Mucosa of stomach (tissue), 1 donor: Measurements from ENCODE around the gene CD63.

Experiments used
- H3K27me3 ChIP-seq: one replicate; pipeline ENCODE4 v1.7.0; 2013; ENCODE audit warnings: mild to moderate bottlenecking, low read length; ENCODE audit not compliant: control insufficient read depth, insufficient read depth
- H3K36me3 ChIP-seq: one replicate; pipeline ENCODE4 v1.7.0; 2013; ENCODE audit warnings: low read length; ENCODE audit not compliant: control insufficient read depth, insufficient read depth
- H3K4me1 ChIP-seq: one replicate; pipeline ENCODE4 v1.7.0; 2013; ENCODE audit warnings: mild to moderate bottlenecking, low read length; ENCODE audit not compliant: control insufficient read depth, insufficient read depth
- H3K4me3 ChIP-seq: one replicate; pipeline ENCODE4 v1.7.0; 2013; ENCODE audit warnings: low read length
- H3K9ac ChIP-seq: one replicate; pipeline ENCODE4 v1.7.0; 2013; ENCODE audit warnings: mild to moderate bottlenecking, low read length, moderate library complexity
- H3K9me3 ChIP-seq: one replicate; pipeline ENCODE4 v1.7.0; 2013; ENCODE audit warnings: mild to moderate bottlenecking, low read length, moderate library complexity; ENCODE audit not compliant: control insufficient read depth
- donor health status: Pancreatic carcinoma.

The CD63 gene

DNA sequence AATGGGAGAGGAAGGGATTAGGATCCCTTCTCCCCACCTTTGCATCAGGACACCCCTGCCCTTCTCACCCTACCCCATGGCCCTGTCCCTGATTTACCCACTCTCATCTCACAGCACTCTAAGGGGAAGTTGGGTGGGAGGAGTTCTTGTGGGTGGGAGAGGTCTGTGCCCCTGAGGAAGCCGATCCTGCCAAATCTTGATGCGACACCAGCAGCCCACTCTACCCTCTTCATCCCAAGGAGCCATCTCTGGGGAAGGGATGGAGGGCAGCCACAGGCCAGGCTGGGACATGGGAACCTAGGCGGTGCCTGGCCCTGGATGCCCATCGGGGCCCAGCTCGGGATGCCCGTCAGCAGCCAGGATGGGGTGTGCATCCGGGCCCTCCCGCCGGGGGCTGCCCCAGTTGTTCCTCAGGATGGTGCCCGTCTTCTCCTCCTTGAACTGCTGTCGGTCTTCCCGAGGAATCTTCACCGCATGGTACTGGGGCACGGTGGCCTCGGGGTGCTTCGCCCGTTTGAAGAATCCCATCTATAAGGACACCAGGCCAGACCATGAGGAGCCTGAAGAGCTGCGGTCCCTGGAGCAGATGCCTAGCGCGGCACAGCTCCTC lies 43.9 kb downstream of the CD63 start:
- Histone ChIP-seq H3K36me3 (no peaks in the 10 kb centered on the region), H3K4me3 (no peak overlapping the region), H3K4me1 (peaks cover 14% of the 10 kb centered on the region), H3K9me3 (no peaks in the 10 kb centered on the region), H3K9ac (no peak overlapping the region), H3K27me3 (no peaks in the 10 kb centered on the region)

GRCh38 chr12:55683676-55684075 lies 45.1 kb downstream of the CD63 start:
- Histone ChIP-seq H3K27me3 (no peaks in the 10 kb centered on the region), H3K4me3 (no peak overlapping the region), H3K9ac (no peak overlapping the region), H3K36me3 (no peaks in the 10 kb centered on the region), H3K4me1 (peaks cover 14% of the 10 kb centered on the region), H3K9me3 (no peaks in the 10 kb centered on the region)

DNA sequence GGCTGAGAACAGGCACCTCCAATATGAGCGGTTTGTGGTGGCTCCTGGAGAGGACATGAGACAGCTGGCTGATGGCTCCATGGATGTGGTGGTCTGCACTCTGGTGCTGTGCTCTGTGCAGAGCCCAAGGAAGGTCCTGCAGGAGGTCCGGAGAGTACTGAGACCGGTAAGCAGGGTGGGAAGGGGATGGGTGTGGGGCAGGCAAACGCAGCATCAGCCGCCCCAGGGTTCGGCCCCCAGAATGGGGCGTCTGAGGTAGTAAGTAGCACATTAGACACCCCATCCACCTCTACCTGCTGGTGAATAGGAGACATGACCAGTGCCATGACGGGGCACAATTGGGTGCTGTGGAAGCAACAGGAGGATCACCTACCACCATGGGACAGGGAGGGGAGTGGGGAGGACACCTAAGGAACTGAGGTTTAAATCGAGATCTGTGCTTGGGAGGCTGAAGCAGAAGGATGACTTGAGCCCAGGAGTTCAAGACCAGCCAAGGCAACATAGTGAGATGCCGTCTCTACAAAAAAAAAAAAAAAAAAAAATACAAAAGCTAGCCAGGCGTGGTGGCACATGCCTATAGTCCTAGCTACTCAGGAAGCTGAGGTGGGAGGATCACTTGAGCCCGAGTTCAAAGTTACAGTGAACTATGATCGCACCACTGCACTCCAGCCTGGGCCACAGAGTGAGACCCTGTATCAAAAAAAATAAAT lies 46.6 kb downstream of the CD63 start:
- Histone ChIP-seq H3K9ac (peak overlapping the region; percentile 35), H3K36me3 (no peaks in the 10 kb centered on the region), H3K27me3 (no peaks in the 10 kb centered on the region), H3K4me3 (peak overlapping the region; percentile 9), H3K4me1 (peaks cover 14% of the 10 kb centered on the region), H3K9me3 (no peaks in the 10 kb centered on the region)

DNA sequence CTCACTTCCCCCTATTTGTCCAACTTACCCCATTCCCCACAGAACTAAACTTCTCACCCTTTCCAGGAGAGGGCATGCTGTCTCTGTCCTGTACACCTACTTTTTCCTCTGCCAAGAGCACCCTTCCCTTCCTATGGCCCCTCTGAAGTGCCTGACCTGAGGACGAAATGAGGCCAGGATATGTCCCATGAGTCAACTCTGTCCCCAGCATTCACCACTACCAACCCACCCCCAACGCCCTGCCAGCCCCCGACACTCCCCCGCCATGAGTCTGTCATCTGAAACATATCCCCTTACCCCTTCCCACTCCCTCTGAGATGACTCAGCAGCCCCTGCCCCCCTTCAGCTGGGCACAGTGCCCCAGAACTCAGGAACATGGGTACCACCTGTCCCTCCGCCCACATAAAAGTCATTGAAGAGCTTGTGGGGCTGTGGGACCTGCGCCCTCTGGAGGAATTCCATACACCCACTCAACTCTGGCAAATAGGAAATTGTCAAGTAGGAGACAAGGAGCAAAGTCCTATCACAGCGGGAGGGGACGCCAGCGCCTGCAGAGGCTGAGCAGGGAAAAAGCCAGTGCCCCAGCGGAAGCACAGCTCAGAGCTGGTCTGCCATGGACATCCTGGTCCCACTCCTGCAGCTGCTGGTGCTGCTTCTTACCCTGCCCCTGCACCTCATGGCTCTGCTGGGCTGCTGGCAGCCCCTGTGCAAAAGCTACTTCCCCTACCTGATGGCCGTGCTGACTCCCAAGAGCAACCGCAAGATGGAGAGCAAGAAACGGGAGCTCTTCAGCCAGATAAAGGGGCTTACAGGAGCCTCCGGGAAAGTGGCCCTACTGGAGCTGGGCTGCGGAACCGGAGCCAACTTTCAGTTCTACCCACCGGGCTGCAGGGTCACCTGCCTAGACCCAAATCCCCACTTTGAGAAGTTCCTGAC lies 47.4 kb downstream of the CD63 start:
- no peaks in the 10 kb centered on the region for H3K27me3 ChIP-seq
- H3K9me3 ChIP-seq: no peaks in the 10 kb centered on the region
- H3K4me3 ChIP-seq: peak overlapping the region; percentile 9
- H3K4me1 ChIP-seq: peaks cover 14% of the 10 kb centered on the region
- peak overlapping the region; percentile 35 for H3K9ac ChIP-seq
- no peaks in the 10 kb centered on the region for H3K36me3 ChIP-seq

GRCh38 chr12:55679691-55680090 lies 49.1 kb downstream of the CD63 start:
- H3K27me3 ChIP-seq: no peaks in the 10 kb centered on the region
- no peak overlapping the region for H3K9ac ChIP-seq
- no peaks in the 10 kb centered on the region for H3K9me3 ChIP-seq
- H3K36me3 ChIP-seq: no peaks in the 10 kb centered on the region
- no peak overlapping the region for H3K4me3 ChIP-seq
- peaks cover 14% of the 10 kb centered on the region for H3K4me1 ChIP-seq

DNA sequence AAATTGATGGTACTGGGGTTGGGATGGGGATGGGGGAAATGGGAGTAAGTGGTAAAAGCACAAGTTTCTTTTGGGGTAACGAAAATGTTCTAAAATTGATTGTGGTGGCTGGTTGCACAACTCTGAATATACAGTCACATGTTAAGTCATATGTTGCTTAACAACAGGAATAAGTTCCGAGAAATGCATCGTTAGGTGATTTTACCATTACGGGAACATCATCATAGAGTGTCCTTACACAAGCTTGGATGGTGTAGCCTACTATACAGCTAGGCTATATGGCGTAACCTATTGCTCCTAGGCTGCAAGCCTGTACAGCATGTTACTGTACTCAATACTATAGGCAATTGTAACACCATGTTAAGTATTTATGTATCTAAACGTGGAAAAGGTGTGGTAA lies 52.1 kb downstream of the CD63 start:
- Histone ChIP-seq H3K36me3 (no peaks in the 10 kb centered on the region), H3K27me3 (no peaks in the 10 kb centered on the region), H3K9me3 (no peaks in the 10 kb centered on the region), H3K4me1 (peaks cover 8% of the 10 kb centered on the region), H3K9ac (no peak overlapping the region), H3K4me3 (no peak overlapping the region)

- Histone ChIP-seq H3K9ac (no peak overlapping the region), H3K4me1 (no peaks in the 10 kb centered on the region), H3K27me3 (no peaks in the 10 kb centered on the region), H3K4me3 (no peak overlapping the region), H3K36me3 (no peaks in the 10 kb centered on the region), H3K9me3 (no peaks in the 10 kb centered on the region)
Observed at GRCh38 chr12:55675666-55676065, 53.1 kb downstream of the CD63 start.
